HAP-1 (cell line): Measurements from ENCODE around the gene HAND1.
A peak's percentile ranks its signal among the peaks of the same experiment; 100 is the strongest.

Source experiments
- DNase-seq, 2 experiments: peaks; one replicate each; pipeline ENCODE4 v3.0.0-alpha.2; 2016 to 2020; ENCODE audit warnings: low spot score in 2 of 2
- H3K27me3 ChIP-seq: fragments of 250-450 bp; sonication (Bioruptor Pico); 2 replicates; pipeline ENCODE4 v1.5.1; 2020; ENCODE audit warnings: low read depth, mild to moderate bottlenecking, moderate library complexity
- H3K36me3 ChIP-seq: fragments of 250-450 bp; sonication (Bioruptor Pico); replicated peaks from 2 replicates; pipeline ENCODE4 v1.5.1; 2020; ENCODE audit warnings: mild to moderate bottlenecking
- H3K4me1 ChIP-seq: fragments of 250-450 bp; sonication (Bioruptor Pico); 2 replicates; pipeline ENCODE4 v1.5.1; 2020; ENCODE audit warnings: mild to moderate bottlenecking
- H3K4me3 ChIP-seq: fragments of 250-450 bp; sonication (Bioruptor Pico); 2 replicates; pipeline ENCODE4 v1.5.1; 2020; ENCODE audit warnings: mild to moderate bottlenecking, moderate library complexity
- H3K9me3 ChIP-seq: fragments of 250-450 bp; sonication (Bioruptor Pico); 2 replicates; pipeline ENCODE4 v1.5.1; 2020; ENCODE audit warnings: mild to moderate bottlenecking, moderate library complexity
- in situ Hi-C: fragments of 300-500 bp; cut with MboI; formaldehyde crosslinking; loops from 3 replicates; pipeline ENCODE4 v1.14.3; 2020; ENCODE audit warnings: low sequenced_read_pairs, inconsistent platforms, mixed read lengths

The HAND1 gene

GRCh38 chr5:154479944-154480750, 2.1 kb upstream of the HAND1 start:
- DNase-seq: no peak
- Histone ChIP-seq H3K4me3 (no peak overlapping the region), H3K9me3 (no peaks in the 10 kb centered on the region), H3K4me1 (peaks cover 12% of the 10 kb centered on the region), H3K27me3 (peaks cover 97% of the 10 kb centered on the region), H3K36me3 (no peaks in the 10 kb centered on the region)
- in situ Hi-C loops: no loop called here

- no peak for DNase-seq
- H3K4me1 ChIP-seq: peaks cover 6% of the 10 kb centered on the region
- in situ Hi-C loops: no loop called here
Observed at GRCh38 chr5:154479160-154479943, 1.3 kb upstream of the HAND1 start.

GRCh38 chr5:154478752-154479159, 729 bp upstream of the HAND1 start:
- Histone ChIP-seq H3K27me3 (peaks cover 100% of the 10 kb centered on the region), H3K4me3 (no peak overlapping the region), H3K9me3 (no peaks in the 10 kb centered on the region), H3K4me1 (peaks cover under 1% of the 10 kb centered on the region), H3K36me3 (no peaks in the 10 kb centered on the region)
- no peak for DNase-seq
- in situ Hi-C loops: no loop called here

More at GRCh38 chr5:154479160-154479943, 1.3 kb upstream of the HAND1 start:
- no peaks in the 10 kb centered on the region for H3K36me3 ChIP-seq
- peaks cover 100% of the 10 kb centered on the region for H3K27me3 ChIP-seq
- no peak overlapping the region for H3K4me3 ChIP-seq
- no peaks in the 10 kb centered on the region for H3K9me3 ChIP-seq

- Histone ChIP-seq H3K4me1 (no peaks in the 10 kb centered on the region), H3K4me3 (peak overlapping the region; percentile 23), H3K9me3 (no peaks in the 10 kb centered on the region), H3K27me3 (peaks cover 100% of the 10 kb centered on the region), H3K36me3 (no peaks in the 10 kb centered on the region)
- in situ Hi-C loops: no loop called here
- no peak for DNase-seq
Observed at GRCh38 chr5:154477382-154478223, 424 bp downstream of the HAND1 start.

- H3K27me3 ChIP-seq: peaks cover 100% of the 10 kb centered on the region
- H3K4me3 ChIP-seq: no peak overlapping the region
- H3K36me3 ChIP-seq: no peaks in the 10 kb centered on the region
- no peak for DNase-seq
- H3K4me1 ChIP-seq: no peaks in the 10 kb centered on the region
- in situ Hi-C loops: no loop called here
- no peaks in the 10 kb centered on the region for H3K9me3 ChIP-seq
Observed at GRCh38 chr5:154476354-154477205, 1.4 kb downstream of the HAND1 start.

- in situ Hi-C loops: no loop called here
- Histone ChIP-seq H3K9me3 (no peaks in the 10 kb centered on the region), H3K27me3 (peaks cover 100% of the 10 kb centered on the region), H3K4me3 (no peak overlapping the region), H3K4me1 (no peaks in the 10 kb centered on the region), H3K36me3 (no peaks in the 10 kb centered on the region)
- DNase-seq: no peak
Observed at GRCh38 chr5:154475591-154476353, 2.3 kb downstream of the HAND1 start.

- Histone ChIP-seq H3K4me1 (no peaks in the 10 kb centered on the region), H3K27me3 (peaks cover 96% of the 10 kb centered on the region), H3K4me3 (no peak overlapping the region), H3K9me3 (no peaks in the 10 kb centered on the region), H3K36me3 (no peaks in the 10 kb centered on the region)
- no peak for DNase-seq
- in situ Hi-C loops: no loop called here
Observed at GRCh38 chr5:154474396-154475334, 3.4 kb downstream of the HAND1 start.

GRCh38 chr5:154473581-154474283, 4.3 kb downstream of the HAND1 start:
- DNase-seq: no peak
- Histone ChIP-seq H3K36me3 (no peaks in the 10 kb centered on the region), H3K4me3 (no peak overlapping the region), H3K9me3 (no peaks in the 10 kb centered on the region), H3K4me1 (no peaks in the 10 kb centered on the region), H3K27me3 (peaks cover 87% of the 10 kb centered on the region)
- in situ Hi-C loops: no loop called here

GRCh38 chr5:154472871-154473580, 5.0 kb downstream of the HAND1 start:
- no peaks in the 10 kb centered on the region for H3K4me1 ChIP-seq
- DNase-seq: no peak
- in situ Hi-C loops: no loop called here
- no peaks in the 10 kb centered on the region for H3K36me3 ChIP-seq
- no peak overlapping the region for H3K4me3 ChIP-seq
- H3K9me3 ChIP-seq: no peaks in the 10 kb centered on the region
- H3K27me3 ChIP-seq: peaks cover 80% of the 10 kb centered on the region

- Histone ChIP-seq H3K36me3 (no peaks in the 10 kb centered on the region), H3K4me3 (no peak overlapping the region), H3K9me3 (no peaks in the 10 kb centered on the region), H3K4me1 (no peaks in the 10 kb centered on the region), H3K27me3 (peaks cover 65% of the 10 kb centered on the region)
- DNase-seq: no peak
- in situ Hi-C loops: no loop called here
Observed at GRCh38 chr5:154470947-154471870, 6.8 kb downstream of the HAND1 start.
